ENCODE results near the gene C12orf50.

DNA sequence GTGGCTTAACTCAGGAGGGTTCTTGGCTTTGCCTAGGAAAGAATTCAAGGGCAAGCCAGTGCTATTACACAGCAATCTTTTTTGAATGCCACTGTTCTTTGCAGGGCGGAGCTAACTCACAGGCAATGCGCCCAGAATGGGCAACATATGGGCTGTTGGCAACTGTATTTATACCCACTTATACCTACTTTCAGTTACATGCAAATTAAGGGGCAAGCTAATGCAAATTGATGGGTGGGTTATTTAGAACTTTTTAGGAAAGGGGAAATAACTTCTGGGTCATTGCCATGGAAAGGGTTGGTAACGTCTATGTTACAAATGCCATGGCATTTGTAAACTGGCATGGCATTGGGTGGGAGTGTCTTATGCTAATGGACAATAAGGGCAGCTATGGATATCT is 85.4 kb downstream of the C12orf50 start:
- TF ChIP-seq, protein P1, sequence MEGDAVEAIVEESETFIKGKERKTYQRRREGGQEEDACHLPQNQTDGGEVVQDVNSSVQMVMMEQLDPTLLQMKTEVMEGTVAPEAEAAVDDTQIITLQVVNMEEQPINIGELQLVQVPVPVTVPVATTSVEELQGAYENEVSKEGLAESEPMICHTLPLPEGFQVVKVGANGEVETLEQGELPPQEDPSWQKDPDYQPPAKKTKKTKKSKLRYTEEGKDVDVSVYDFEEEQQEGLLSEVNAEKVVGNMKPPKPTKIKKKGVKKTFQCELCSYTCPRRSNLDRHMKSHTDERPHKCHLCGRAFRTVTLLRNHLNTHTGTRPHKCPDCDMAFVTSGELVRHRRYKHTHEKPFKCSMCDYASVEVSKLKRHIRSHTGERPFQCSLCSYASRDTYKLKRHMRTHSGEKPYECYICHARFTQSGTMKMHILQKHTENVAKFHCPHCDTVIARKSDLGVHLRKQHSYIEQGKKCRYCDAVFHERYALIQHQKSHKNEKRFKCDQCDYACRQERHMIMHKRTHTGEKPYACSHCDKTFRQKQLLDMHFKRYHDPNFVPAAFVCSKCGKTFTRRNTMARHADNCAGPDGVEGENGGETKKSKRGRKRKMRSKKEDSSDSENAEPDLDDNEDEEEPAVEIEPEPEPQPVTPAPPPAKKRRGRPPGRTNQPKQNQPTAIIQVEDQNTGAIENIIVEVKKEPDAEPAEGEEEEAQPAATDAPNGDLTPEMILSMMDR (IDR thresholded peaks at IDR 0.05; ENCODE audit: low read length) = no peak
- TF ChIP-seq EZH2 (IDR thresholded peaks at IDR 0.05; ENCODE audit: borderline replicate concordance, low read length) = no peak
